Measurements from ENCODE around the gene IL1RAPL1.
A peak's percentile ranks its signal among the peaks of the same experiment; 100 is the strongest.

Gene IL1RAPL1

GRCh38 chrX:28586981-28587551 is at the start of gene IL1RAPL1:
Gene IL1RAPL1 (plus strand): TSS chrX:28587446.
- peak; percentile 65 for DNase-seq

- DNase-seq: no peak
Observed at GRCh38 chrX:28542791-28543190, 44.5 kb upstream of the IL1RAPL1 start.

- DNase-seq: no peak
Observed at GRCh38 chrX:28549838-28550237, 37.4 kb upstream of the IL1RAPL1 start.

- no peak for DNase-seq
Observed at GRCh38 chrX:28550331-28550872, 36.8 kb upstream of the IL1RAPL1 start.

- DNase-seq: no peak
Observed at GRCh38 chrX:28552322-28552721, 34.9 kb upstream of the IL1RAPL1 start.

- DNase-seq: no peak
Observed at GRCh38 chrX:28552882-28553829, 34.1 kb upstream of the IL1RAPL1 start.

GRCh38 chrX:28576117-28576516 is 11.1 kb upstream of the IL1RAPL1 start:
- peak; percentile 13 for DNase-seq

GRCh38 chrX:28581522-28581921 is 5.7 kb upstream of the IL1RAPL1 start:
- DNase-seq: no peak

- no peak for DNase-seq
Observed at GRCh38 chrX:28582511-28582910, 4.7 kb upstream of the IL1RAPL1 start.

- DNase-seq: no peak
Observed at GRCh38 chrX:28584025-28584424, 3.2 kb upstream of the IL1RAPL1 start.

GRCh38 chrX:28585767-28586166 is 1.5 kb upstream of the IL1RAPL1 start:
- DNase-seq: no peak

GRCh38 chrX:28586286-28586685 is 960 bp upstream of the IL1RAPL1 start:
- peak; percentile 22 for DNase-seq

GRCh38 chrX:28589046-28589445 is 1.8 kb downstream of the IL1RAPL1 start:
- DNase-seq: no peak

GRCh38 chrX:28590396-28590795 is 3.1 kb downstream of the IL1RAPL1 start:
- no peak for DNase-seq

GRCh38 chrX:28591542-28591941 is 4.3 kb downstream of the IL1RAPL1 start:
- no peak for DNase-seq

- no peak for DNase-seq
Observed at GRCh38 chrX:28595346-28595745, 8.1 kb downstream of the IL1RAPL1 start.

GRCh38 chrX:28599957-28600356 is 12.7 kb downstream of the IL1RAPL1 start:
- DNase-seq: no peak

GRCh38 chrX:28609003-28609402 is 21.8 kb downstream of the IL1RAPL1 start:
- peak; percentile 42 for DNase-seq

GRCh38 chrX:28609917-28610613 is 22.8 kb downstream of the IL1RAPL1 start:
- DNase-seq: no peak

GRCh38 chrX:28610746-28611145 is 23.5 kb downstream of the IL1RAPL1 start:
- no peak for DNase-seq

GRCh38 chrX:28613558-28613957 is 26.3 kb downstream of the IL1RAPL1 start:
- no peak for DNase-seq

GRCh38 chrX:28625223-28625622 is 38.0 kb downstream of the IL1RAPL1 start:
- no peak for DNase-seq

GRCh38 chrX:28626515-28626914 is 39.3 kb downstream of the IL1RAPL1 start:
- no peak for DNase-seq
